OCI-LY1 (cell line): ENCODE results near the gene DAAM2.

ENCODE experiments used
- H2AFZ ChIP-seq: fragments of 200-600 bp; sonication (generic), shearing (Covaris generic); 2 replicates; pipeline ENCODE4 v1.6.0; 2014; ENCODE audit warnings: antibody characterized with exemption, mild to moderate bottlenecking, low read length
- H3F3A ChIP-seq: fragments of 200-600 bp; sonication (generic), shearing (Covaris generic); 2 replicates; pipeline ENCODE4 v1.6.0; 2014; ENCODE audit warnings: mild to moderate bottlenecking, antibody characterized with exemption, low read length, moderate library complexity; ENCODE audit not compliant: insufficient read depth
- H3K27ac ChIP-seq: fragments of 200-600 bp; sonication (generic); 2 replicates; pipeline ENCODE4 v1.5.1; 2014; ENCODE audit warnings: low read length, mixed run types, mild to moderate bottlenecking, low read depth; ENCODE audit not compliant: poor library complexity, severe bottlenecking
- H3K27me3 ChIP-seq: fragments of 200-600 bp; sonication (generic); 2 replicates; pipeline ENCODE4 v1.6.0; 2014; ENCODE audit warnings: antibody characterized with exemption, mild to moderate bottlenecking, low read length, moderate library complexity; ENCODE audit not compliant: insufficient read depth
- H3K36me3 ChIP-seq: fragments of 200-600 bp; sonication (generic); 2 replicates; pipeline ENCODE4 v1.6.1; 2014; ENCODE audit warnings: mild to moderate bottlenecking, antibody characterized with exemption, low read length, moderate library complexity, mixed read lengths; ENCODE audit not compliant: insufficient read depth
- H3K4me1 ChIP-seq: fragments of 200-600 bp; sonication (generic); 2 replicates; pipeline ENCODE4 v1.5.1; 2014; ENCODE audit warnings: mild to moderate bottlenecking, low read length, moderate library complexity; ENCODE audit not compliant: insufficient read depth, severe bottlenecking
- H3K4me2 ChIP-seq: fragments of 200-600 bp; sonication (generic), shearing (Covaris generic); 2 replicates; pipeline ENCODE4 v1.6.1; 2014; ENCODE audit warnings: low read length
- H3K4me3 ChIP-seq: fragments of 200-600 bp; sonication (generic); 2 replicates; pipeline ENCODE4 v1.5.1; 2014; ENCODE audit warnings: low read length, low read depth, mild to moderate bottlenecking, mixed read lengths; ENCODE audit not compliant: poor library complexity, severe bottlenecking
- H3K79me2 ChIP-seq: fragments of 200-600 bp; shearing (Covaris generic); 2 replicates; pipeline ENCODE4 v1.6.1; 2016; ENCODE audit warnings: mixed run types, low read length, mixed read lengths; ENCODE audit not compliant: insufficient read depth
- H3K9ac ChIP-seq: fragments of 200-600 bp; sonication (generic), shearing (Covaris generic); 2 replicates; pipeline ENCODE4 v1.6.1; 2014; ENCODE audit warnings: mild to moderate bottlenecking, low read length, mixed read lengths
- H3K9me2 ChIP-seq: fragments of 200-600 bp; sonication (generic), shearing (Covaris generic); 2 replicates; pipeline ENCODE4 v1.6.1; 2014; ENCODE audit warnings: low read depth, mild to moderate bottlenecking, low read length, mixed read lengths
- H3K9me3 ChIP-seq: fragments of 200-600 bp; shearing (Covaris generic); 2 replicates; pipeline ENCODE4 v1.6.1; 2014; ENCODE audit warnings: low read length, mixed read lengths
- H4K20me1 ChIP-seq: fragments of 200-600 bp; sonication (generic), shearing (Covaris generic); 2 replicates; pipeline ENCODE4 v1.6.0; 2016; ENCODE audit warnings: mild to moderate bottlenecking, low read length; ENCODE audit not compliant: insufficient read depth
- EZH2 ChIP-seq: fragments of 200-600 bp; sonication (generic), shearing (Covaris generic); IDR thresholded peaks from 2 replicates; pipeline ENCODE4 v1.8.0; 2017; ENCODE audit warnings: borderline replicate concordance, mixed run types, mild to moderate bottlenecking, antibody characterized with exemption, low read length, moderate library complexity, mixed read lengths
- TF ChIP-seq, protein P1 (sequence below): fragments of 200-600 bp; sonication (generic), shearing (Covaris generic); IDR thresholded peaks from 2 replicates; pipeline ENCODE4 v1.5.1; 2017; ENCODE audit warnings: mild to moderate bottlenecking, antibody characterized with exemption, low read length, moderate library complexity, mixed read lengths

Gene DAAM2

DNA sequence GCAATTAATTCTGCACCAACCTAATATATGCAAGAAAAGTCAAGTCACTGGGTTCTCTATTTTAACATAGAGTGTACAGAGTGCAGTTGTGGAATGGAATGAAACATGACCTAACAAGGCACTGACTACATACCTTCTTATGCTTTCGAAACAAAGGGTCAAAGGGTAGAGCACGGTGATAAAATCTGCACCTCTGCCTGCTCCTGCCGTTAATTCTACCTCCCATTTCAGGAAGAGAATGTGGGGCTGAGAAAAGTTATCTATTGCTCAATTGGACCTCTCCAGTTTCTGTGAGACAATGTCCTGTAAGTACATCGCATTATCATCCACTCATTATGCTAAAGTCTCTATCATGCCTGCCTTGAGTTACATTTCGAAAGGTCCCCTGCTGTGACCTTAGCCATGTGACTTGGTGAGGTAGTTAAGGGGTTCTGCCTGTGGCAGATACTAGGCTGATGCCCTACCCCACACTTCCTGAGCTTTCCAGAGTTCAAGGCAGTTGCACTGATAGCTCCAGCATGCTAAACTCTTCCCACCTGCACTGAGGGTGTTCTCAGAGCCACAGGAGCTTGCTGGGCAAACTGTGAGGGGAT lies 156.1 kb downstream of the DAAM2 start:
- Histone ChIP-seq H2AFZ (no peak overlapping the region), H3K4me2 (no peak overlapping the region), H4K20me1 (no peaks in the 10 kb centered on the region), H3K9me3 (no peaks in the 10 kb centered on the region), H3K27me3 (no peaks in the 10 kb centered on the region), H3K79me2 (no peaks in the 10 kb centered on the region), H3K4me3 (no peak overlapping the region), H3K36me3 (no peaks in the 10 kb centered on the region), H3K9ac (no peak overlapping the region), H3K9me2 (no peaks in the 10 kb centered on the region), H3F3A (no peaks in the 10 kb centered on the region), H3K4me1 (no peaks in the 10 kb centered on the region), H3K27ac (no peak overlapping the region)
- TF ChIP-seq EZH2 = no peak
- TF ChIP-seq, protein P1, sequence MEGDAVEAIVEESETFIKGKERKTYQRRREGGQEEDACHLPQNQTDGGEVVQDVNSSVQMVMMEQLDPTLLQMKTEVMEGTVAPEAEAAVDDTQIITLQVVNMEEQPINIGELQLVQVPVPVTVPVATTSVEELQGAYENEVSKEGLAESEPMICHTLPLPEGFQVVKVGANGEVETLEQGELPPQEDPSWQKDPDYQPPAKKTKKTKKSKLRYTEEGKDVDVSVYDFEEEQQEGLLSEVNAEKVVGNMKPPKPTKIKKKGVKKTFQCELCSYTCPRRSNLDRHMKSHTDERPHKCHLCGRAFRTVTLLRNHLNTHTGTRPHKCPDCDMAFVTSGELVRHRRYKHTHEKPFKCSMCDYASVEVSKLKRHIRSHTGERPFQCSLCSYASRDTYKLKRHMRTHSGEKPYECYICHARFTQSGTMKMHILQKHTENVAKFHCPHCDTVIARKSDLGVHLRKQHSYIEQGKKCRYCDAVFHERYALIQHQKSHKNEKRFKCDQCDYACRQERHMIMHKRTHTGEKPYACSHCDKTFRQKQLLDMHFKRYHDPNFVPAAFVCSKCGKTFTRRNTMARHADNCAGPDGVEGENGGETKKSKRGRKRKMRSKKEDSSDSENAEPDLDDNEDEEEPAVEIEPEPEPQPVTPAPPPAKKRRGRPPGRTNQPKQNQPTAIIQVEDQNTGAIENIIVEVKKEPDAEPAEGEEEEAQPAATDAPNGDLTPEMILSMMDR = no peak

DNA sequence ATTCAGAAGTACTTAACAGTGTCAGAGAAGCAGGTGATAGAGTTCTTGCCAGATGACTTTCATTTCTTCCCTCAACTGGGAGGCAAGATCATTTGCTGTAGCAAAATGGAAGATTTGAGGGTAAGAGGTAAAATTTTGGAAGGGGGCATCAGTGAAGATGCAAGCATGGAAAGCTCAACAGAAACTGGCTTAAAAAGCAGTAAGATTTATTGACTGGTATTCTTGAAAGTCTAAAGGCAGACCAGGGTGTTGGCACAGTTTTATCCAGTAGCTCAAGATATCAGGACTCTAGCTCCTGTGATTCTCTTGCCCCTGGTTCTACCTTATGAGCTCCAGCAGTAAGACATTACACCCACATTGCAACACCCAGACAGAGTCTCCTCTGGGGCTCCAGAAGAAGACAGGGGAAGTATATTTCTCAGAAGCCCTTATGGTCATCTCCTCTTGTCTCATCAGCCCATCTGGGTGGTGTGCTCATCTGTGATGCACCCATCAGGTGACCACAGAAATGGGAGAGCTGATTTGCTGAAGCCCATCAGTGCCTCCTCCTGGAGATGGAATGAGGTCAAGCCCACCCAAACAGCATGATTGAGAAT lies 158.0 kb downstream of the DAAM2 start:
- Histone ChIP-seq H3K79me2 (no peaks in the 10 kb centered on the region), H3K27ac (no peak overlapping the region), H4K20me1 (no peaks in the 10 kb centered on the region), H3K4me3 (no peak overlapping the region), H3K4me1 (no peaks in the 10 kb centered on the region), H3K9me3 (no peaks in the 10 kb centered on the region), H3K4me2 (no peak overlapping the region), H3K9ac (no peak overlapping the region), H3K27me3 (no peaks in the 10 kb centered on the region), H2AFZ (no peak overlapping the region), H3F3A (no peaks in the 10 kb centered on the region), H3K9me2 (no peaks in the 10 kb centered on the region), H3K36me3 (no peaks in the 10 kb centered on the region)
- no peak for TF ChIP-seq EZH2
- TF ChIP-seq, protein P1 = no peak

DNA sequence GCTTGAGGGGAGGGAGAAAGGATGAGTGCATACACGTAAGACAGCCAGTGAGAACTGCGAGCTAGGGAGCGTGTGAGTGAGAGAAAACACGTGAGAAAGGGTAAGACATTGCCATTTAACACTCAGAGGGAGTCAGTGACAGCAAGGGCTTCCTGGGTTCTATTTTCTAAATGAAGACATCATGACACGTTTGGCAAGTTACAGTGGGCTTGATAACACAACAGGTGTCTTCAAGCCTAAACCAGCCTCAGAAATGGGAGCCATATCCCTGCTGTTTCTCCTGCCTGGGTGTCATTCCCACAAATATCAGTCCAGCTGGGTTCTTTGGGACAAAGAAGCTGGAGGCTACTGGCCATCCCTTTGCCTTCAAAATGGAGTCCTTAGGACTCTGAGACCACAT lies 159.0 kb downstream of the DAAM2 start:
- H3K4me1 ChIP-seq = no peaks in the 10 kb centered on the region
- no peak overlapping the region for H2AFZ ChIP-seq
- H3K4me2 ChIP-seq = no peak overlapping the region
- no peak for TF ChIP-seq EZH2
- H3K9me3 ChIP-seq = no peaks in the 10 kb centered on the region
- no peaks in the 10 kb centered on the region for H3K36me3 ChIP-seq
- no peaks in the 10 kb centered on the region for H3K79me2 ChIP-seq
- no peak overlapping the region for H3K9ac ChIP-seq
- no peaks in the 10 kb centered on the region for H3F3A ChIP-seq
- H3K27me3 ChIP-seq = no peaks in the 10 kb centered on the region
- H3K27ac ChIP-seq = no peak overlapping the region
- H4K20me1 ChIP-seq = no peaks in the 10 kb centered on the region
- no peaks in the 10 kb centered on the region for H3K9me2 ChIP-seq
- H3K4me3 ChIP-seq = no peak overlapping the region

DNA sequence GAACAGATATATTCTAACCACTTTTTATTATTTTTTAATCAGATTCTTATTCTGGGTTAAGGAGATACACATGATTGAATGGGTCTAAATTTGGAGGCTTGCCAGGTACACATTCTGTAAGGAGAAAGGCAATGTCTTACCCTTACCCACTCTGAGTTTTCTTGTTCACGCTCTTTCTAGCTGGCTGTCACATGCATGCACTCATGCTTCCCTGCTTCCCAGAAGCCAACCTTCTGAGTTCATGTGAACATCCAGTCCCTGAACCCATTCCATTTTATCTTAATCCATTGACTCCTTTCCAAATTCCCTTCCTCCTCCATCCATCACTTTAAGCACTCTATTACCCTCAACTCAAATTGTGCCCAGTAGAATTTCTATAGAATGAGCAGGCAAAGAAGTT lies 159.5 kb downstream of the DAAM2 start:
- H3K79me2 ChIP-seq = no peaks in the 10 kb centered on the region
- TF ChIP-seq EZH2 = no peak
- TF ChIP-seq, protein P1 = no peak
- no peak overlapping the region for H3K9ac ChIP-seq

More for the DNA sequence above, 159.5 kb downstream of the DAAM2 start:
- Histone ChIP-seq H3K9me3 (no peaks in the 10 kb centered on the region), H3K4me1 (no peaks in the 10 kb centered on the region), H3K27ac (no peak overlapping the region), H3F3A (no peaks in the 10 kb centered on the region), H3K9me2 (no peaks in the 10 kb centered on the region), H3K27me3 (no peaks in the 10 kb centered on the region), H3K4me3 (no peak overlapping the region), H4K20me1 (no peaks in the 10 kb centered on the region), H3K36me3 (no peaks in the 10 kb centered on the region), H2AFZ (no peak overlapping the region), H3K4me2 (no peak overlapping the region)
